Measurements from ENCODE around the gene WWC2. TPM values are rescaled to one million over a fixed set of nuclear protein-coding genes. Genes with fewer than 3 reads are reported as not detected.

Gene WWC2
- total RNA-seq, 1 donor from 2014 or later, result 18.2 TPM

DNA sequence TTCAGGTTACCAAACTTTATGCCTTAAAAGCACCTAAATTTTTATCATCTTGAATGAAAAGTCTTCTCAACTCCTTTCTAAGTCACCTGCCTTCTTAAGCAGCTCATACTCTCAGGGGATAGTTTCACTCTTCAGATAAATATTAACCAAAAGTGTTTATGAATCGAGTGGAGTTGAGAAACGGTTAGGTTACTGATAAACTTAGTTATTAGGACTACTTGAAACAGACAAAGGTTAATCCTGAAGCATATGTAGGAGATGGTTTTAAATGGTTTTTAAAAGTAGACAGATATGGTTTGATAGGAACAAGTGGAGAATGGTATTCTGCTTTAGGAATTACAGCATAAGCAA, 188.2 kb downstream of the WWC2 start:
- no peak overlapping the region for H3K27ac Mint-ChIP-seq (ENCODE audit: unreplicated experiment)
- no peaks in the 10 kb centered on the region for H3K4me1 Mint-ChIP-seq (ENCODE audit: low read depth, unreplicated experiment)
- no peaks in the 10 kb centered on the region for H3K27me3 Mint-ChIP-seq (ENCODE audit: unreplicated experiment)
- TF ChIP-seq, protein P1, sequence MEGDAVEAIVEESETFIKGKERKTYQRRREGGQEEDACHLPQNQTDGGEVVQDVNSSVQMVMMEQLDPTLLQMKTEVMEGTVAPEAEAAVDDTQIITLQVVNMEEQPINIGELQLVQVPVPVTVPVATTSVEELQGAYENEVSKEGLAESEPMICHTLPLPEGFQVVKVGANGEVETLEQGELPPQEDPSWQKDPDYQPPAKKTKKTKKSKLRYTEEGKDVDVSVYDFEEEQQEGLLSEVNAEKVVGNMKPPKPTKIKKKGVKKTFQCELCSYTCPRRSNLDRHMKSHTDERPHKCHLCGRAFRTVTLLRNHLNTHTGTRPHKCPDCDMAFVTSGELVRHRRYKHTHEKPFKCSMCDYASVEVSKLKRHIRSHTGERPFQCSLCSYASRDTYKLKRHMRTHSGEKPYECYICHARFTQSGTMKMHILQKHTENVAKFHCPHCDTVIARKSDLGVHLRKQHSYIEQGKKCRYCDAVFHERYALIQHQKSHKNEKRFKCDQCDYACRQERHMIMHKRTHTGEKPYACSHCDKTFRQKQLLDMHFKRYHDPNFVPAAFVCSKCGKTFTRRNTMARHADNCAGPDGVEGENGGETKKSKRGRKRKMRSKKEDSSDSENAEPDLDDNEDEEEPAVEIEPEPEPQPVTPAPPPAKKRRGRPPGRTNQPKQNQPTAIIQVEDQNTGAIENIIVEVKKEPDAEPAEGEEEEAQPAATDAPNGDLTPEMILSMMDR (IDR thresholded peaks at IDR 0.05; ENCODE audit: partially characterized antibody, unreplicated experiment), result no peak
- H3K4me3 Mint-ChIP-seq (ENCODE audit: unreplicated experiment), result no peak overlapping the region
- H3K36me3 Mint-ChIP-seq (ENCODE audit: unreplicated experiment), result no peaks in the 10 kb centered on the region
- no peak for DNase-seq
- H3K9me3 Mint-ChIP-seq (ENCODE audit: unreplicated experiment), result no peaks in the 10 kb centered on the region

DNA sequence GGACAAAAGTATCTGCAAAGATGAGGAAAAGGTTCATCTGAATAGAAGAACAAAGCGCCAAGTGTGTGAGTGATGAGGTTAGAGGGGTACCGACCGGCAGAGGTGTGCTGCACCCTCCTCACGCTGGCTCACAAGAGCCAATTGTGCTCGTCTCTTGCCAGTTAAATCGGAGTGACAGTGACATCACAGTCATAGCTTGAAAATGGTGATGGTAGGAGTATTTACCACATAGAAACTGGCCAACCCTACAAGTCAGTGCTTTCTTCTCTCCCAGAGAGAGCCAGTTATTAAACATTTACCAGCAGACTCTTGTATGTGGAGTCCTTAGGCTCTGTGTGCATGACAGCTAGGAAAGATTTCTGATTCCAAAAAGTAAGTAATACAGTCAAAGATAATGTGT, 188.6 kb downstream of the WWC2 start:
- H3K4me3 Mint-ChIP-seq (ENCODE audit: unreplicated experiment), result no peak overlapping the region
- H3K27ac Mint-ChIP-seq (ENCODE audit: unreplicated experiment), result no peak overlapping the region
- TF ChIP-seq, protein P1 (IDR thresholded peaks at IDR 0.05; ENCODE audit: partially characterized antibody, unreplicated experiment), result no peak
- no peaks in the 10 kb centered on the region for H3K9me3 Mint-ChIP-seq (ENCODE audit: unreplicated experiment)
- DNase-seq, result no peak
- H3K27me3 Mint-ChIP-seq (ENCODE audit: unreplicated experiment), result no peaks in the 10 kb centered on the region
- H3K36me3 Mint-ChIP-seq (ENCODE audit: unreplicated experiment), result no peaks in the 10 kb centered on the region
- no peaks in the 10 kb centered on the region for H3K4me1 Mint-ChIP-seq (ENCODE audit: low read depth, unreplicated experiment)

DNA sequence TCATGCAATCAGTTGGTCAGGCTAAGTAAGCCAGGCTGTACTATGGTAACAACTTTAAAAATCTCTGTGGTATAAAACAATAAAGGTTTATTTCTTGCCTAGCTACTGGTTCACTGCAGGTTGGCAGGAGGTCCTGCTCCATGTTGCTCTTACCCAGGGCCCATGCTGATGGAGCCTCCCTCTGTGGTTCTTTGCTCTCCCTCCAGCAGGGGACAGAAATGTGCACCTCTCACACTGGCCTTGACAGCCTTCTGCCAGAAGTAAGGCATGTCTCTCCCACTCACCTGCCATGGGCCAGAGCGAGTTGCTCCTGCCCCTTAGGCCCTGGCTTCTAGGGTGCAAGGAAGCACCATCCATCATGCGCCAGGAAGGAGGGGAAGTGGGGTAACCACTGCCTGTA, 189.9 kb downstream of the WWC2 start:
- TF ChIP-seq, protein P1 (IDR thresholded peaks at IDR 0.05; ENCODE audit: partially characterized antibody, unreplicated experiment), result no peak
- no peaks in the 10 kb centered on the region for H3K9me3 Mint-ChIP-seq (ENCODE audit: unreplicated experiment)
- H3K36me3 Mint-ChIP-seq (ENCODE audit: unreplicated experiment), result no peaks in the 10 kb centered on the region
- H3K27ac Mint-ChIP-seq (ENCODE audit: unreplicated experiment), result no peak overlapping the region
- H3K4me1 Mint-ChIP-seq (ENCODE audit: low read depth, unreplicated experiment), result no peaks in the 10 kb centered on the region
- H3K4me3 Mint-ChIP-seq (ENCODE audit: unreplicated experiment), result no peak overlapping the region
- no peaks in the 10 kb centered on the region for H3K27me3 Mint-ChIP-seq (ENCODE audit: unreplicated experiment)
- DNase-seq, result no peak

DNA sequence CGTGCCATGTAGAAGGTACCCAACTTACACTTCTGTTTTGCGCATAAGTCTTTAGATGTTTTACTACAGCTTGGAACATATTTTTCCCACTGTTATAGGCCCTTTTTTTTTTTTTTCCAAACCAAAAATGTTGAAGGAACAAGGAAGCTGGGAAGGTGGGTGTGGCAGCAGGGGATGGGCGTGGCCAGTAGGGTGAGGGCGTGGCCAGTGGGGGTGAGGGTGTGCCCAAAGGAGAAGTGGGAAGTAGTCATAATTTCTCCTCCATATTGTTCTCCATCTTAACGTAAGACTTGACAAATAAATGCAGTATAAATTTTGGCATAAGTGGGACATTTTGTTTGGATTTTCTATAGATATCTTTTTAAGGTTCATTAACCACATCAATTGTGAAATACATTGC, 190.6 kb downstream of the WWC2 start:
- Mint-ChIP-seq H3K4me3 (ENCODE audit: unreplicated experiment) (no peak overlapping the region), H3K4me1 (ENCODE audit: low read depth, unreplicated experiment) (no peaks in the 10 kb centered on the region), H3K27ac (ENCODE audit: unreplicated experiment) (no peak overlapping the region), H3K27me3 (ENCODE audit: unreplicated experiment) (no peaks in the 10 kb centered on the region), H3K36me3 (ENCODE audit: unreplicated experiment) (no peaks in the 10 kb centered on the region), H3K9me3 (ENCODE audit: unreplicated experiment) (no peaks in the 10 kb centered on the region)
- TF ChIP-seq, protein P1 (IDR thresholded peaks at IDR 0.05; ENCODE audit: partially characterized antibody, unreplicated experiment), result no peak
- no peak for DNase-seq

DNA sequence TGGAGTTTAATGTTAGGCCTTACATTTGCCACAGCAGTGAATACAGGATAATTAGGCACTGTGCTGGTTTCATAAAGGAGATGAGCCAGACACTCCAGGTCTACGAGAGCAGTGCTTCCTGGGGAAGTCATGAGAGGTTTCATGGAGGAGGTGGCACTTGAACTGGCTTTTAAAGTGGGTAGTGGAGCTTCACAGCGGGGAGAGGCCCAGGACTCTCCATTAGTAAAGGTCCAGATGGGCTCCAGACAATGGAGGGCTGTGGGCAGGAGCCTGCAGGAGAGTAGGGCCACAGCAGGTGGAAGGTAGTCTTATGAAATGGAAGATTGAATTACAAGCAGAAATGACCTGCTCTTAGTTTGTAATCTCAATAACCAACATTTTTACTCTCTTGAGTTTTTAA, 192.0 kb downstream of the WWC2 start:
- H3K36me3 Mint-ChIP-seq (ENCODE audit: unreplicated experiment), result no peaks in the 10 kb centered on the region
- no peaks in the 10 kb centered on the region for H3K4me1 Mint-ChIP-seq (ENCODE audit: low read depth, unreplicated experiment)
- DNase-seq, result no peak
- no peak overlapping the region for H3K27ac Mint-ChIP-seq (ENCODE audit: unreplicated experiment)
- no peak overlapping the region for H3K4me3 Mint-ChIP-seq (ENCODE audit: unreplicated experiment)
- H3K27me3 Mint-ChIP-seq (ENCODE audit: unreplicated experiment), result no peaks in the 10 kb centered on the region
- H3K9me3 Mint-ChIP-seq (ENCODE audit: unreplicated experiment), result no peaks in the 10 kb centered on the region
- TF ChIP-seq, protein P1 (IDR thresholded peaks at IDR 0.05; ENCODE audit: partially characterized antibody, unreplicated experiment), result no peak
